Activated CD4-positive, CD25-positive, alpha-beta regulatory T cell treated with anti-CD3 and anti-CD28 coated beads, Interleukin-2, amount 50 U/mL, for 24 hours (primary cell): ENCODE results near the gene ATG9A.
"Not testable (repeated sequence)": the region's sequence is repeated elsewhere in the genome, so short reads cannot be mapped to it uniquely, and the experiment has no call there.

Experiments
- ATAC-seq, 2 donors: fragments of 150-1000 bp; cut with Tn5 transposase; one replicate each; pipeline ENCODE4 v1.10.0; 2021; ENCODE audit warnings: mild to moderate bottlenecking in 1 of 2, moderate library complexity in 1 of 2

The ATG9A gene

DNA sequence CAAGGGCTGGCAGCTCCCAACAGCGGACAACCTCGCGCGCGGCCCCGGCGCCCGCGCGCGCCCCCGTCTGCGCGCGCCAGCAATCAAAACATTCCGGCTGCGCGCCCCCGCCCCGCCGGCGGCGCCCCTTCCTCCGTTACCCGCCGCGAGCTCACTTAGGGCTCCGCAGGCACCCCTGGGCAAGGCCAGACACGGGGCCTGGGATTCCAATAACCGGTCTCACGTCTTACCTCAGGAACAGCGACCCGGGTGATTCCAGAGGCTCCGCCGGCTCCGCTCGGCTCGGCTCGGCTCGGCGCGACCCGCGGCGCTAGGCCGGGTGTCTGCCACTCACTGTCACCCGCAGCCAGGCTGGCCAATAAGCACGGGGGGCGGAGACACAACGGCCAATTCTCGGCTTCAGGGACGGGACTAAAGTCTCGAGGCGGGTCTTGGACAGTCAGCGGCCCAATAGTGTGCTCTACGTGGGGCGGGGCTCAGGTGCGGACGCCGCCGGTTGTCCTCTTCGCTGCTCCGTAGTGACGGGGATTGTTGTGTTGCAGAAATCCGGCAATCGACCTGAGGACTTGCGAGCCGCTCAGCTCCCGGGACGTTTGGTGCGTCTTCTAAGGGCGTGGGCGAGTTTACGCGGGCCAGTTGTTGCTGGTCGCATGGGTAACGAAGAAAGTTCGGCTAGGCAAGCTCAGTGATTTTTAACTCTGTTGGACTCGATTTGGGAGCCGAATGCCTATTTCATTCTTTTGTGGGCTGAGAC is at the start of gene ATG9A, which contains the start of gene ANKZF1:
TSS of gene ATG9A (minus strand) at position 332 of the 754 bp plus-strand sequence. CDS start 1,612 bp downstream, outside the sequence.
TSS of gene ANKZF1 (plus strand) at position 502 of the 754 bp plus-strand sequence. CDS start 452 bp downstream, outside the sequence.
- ATAC-seq = peak; percentile 98 to 99

GRCh38 chr2:219278655-219279150 is 49.3 kb upstream of the ATG9A start:
- no peak for ATAC-seq

DNA sequence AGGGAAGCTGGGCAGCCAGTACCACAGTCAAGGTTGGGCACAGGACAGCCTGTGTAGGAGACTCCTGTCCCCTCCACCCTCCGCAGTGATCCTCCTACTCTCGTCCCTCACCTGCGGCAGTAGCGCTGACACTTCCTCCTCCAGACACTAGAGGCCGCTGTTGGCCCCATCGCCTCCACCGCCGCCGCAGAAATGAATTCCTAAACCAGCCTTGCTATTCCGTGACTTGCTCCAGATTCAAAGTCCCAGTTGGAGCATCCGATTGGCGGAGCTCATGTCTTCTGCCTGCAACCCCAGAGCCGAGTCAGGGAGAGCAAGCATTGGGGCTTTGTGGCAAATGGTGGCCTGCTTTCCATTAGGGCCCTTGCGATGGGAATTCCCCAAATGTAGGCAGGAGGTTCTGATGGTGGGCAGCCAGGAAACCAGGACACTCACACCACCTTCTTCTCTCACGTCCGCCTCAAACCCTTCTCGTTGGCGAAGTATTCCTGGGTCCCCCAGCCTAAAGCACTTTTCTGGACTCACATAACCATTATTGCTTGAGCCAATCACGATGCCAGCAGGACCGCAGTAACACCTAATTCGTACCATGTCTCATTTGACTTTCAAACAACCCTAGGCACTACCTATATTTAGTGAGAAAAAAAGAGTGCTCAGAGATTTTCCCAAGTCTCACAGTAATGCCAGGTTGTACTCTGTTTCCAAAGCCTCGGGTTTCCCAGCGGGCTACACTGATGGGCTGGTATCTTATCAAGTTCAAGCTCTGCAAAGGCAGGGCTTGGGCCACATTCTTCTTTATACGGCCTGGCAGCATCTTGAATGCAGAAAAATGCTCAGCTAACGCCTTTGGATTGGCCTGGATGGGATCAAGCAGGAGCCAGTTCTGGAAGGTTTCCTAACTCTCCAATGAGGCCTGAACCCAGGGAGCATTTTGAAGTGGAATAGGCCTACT is 48.5 kb upstream of the ATG9A start:
- ATAC-seq = no peak

DNA sequence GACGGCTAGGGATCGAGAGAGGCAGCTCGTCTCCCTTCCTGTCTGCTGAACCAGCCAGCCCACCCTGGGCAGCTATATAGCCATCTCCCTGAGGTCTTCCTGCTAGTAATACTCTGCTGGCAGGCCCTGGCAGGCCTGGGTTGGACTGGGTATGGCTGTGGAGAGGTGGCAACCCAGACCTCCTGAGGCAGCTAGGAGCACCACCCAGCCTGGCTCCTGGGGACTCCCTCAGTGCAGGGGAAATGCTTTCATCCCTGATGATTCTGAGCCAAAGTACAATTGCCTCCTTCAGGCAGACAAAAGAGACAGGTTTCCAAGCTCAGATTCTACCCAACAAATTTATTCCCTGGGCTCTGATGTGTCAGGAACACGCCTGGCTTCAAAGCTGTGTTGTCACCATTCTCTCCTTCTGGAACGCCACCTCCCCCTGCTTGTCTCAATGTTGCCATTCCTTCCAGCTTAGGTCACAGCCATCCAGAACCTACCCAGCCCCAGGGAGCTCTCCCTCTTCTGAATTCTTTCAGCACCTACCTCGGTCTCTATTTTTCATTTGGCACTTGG is 45.0 kb upstream of the ATG9A start:
- no peak for ATAC-seq

DNA sequence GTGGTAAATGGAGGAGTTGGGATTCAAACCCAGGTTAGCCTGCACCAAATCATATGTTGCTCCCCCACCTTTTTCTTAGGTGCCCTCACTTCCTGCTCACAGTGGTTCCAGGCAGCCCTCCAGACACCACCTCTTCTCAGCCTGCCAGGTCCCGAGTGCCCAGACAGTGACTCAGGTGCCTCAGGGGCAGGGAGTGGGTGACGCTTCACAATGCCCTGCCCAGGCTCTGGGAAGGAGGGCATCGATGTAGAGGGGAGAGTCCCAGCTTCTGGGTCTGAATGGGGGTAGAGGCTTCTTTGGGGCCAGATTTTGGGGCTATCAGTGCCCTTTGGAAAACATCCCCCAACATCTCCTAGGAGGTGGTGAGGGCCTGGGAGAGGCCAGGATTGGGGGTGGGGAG is 44.5 kb upstream of the ATG9A start:
- ATAC-seq = no peak

DNA sequence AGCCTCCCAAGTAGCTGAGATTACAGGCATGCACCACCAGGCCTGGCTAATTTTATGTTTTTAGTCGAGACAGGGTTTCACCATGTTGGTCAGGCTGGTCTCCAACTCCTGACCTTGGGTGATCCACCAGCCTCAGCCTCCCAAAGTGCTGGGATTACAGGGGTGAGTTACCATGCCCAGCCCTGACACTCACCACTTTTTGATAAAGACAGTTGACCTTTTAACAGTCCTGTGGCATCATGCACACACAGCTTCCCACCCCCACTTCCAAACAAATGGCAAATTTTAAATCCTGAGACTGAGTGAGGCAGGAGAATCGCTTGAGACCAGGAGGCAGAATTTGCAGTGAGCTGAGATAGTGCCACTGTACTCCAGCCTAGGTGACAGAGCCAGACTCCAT is 43.6 kb upstream of the ATG9A start:
- no peak for ATAC-seq

DNA sequence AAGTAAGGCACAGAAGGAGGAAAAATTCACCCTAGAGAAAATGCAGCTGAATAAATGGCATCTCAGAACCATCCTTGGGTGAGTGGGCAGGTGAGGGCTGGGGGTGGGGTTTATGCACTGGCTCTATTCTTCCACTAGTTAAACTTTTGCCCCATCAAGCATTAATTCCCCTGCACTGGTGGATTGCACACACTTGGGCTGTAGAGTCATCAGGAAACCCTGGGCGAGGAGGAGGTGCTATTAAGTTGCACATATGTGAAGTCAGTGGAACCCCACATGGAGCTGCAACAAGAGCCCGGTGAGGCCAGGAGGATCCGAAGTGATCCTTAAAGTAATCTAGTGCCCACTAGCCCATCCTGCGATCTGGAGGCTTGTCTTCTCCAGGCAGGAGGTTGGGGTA is 42.9 kb upstream of the ATG9A start:
- ATAC-seq = no peak

DNA sequence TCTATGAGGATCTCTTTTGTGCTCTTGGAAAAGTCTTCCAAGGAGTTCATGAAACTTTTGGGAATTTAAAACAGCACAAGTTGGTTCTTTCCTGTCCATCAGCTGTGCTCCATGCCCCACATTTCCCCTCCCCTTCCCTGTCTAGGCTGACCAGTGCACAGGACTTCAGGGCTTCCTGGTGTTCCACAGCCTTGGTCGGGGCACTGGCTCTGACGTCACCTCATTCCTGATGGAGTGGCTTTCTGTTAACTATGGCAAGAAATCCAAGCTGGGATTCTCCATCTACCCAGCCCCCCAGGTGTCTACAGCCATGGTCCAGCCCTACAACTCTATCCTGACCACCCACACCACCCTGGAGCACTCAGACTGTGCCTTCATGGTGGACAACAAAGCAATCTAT is 41.6 kb upstream of the ATG9A start:
- ATAC-seq = no peak

- ATAC-seq = no peak
Measured at GRCh38 chr2:219270055-219270372, 40.6 kb upstream of the ATG9A start.

GRCh38 chr2:219269362-219270054 is 40.1 kb upstream of the ATG9A start:
- ATAC-seq = no peak

DNA sequence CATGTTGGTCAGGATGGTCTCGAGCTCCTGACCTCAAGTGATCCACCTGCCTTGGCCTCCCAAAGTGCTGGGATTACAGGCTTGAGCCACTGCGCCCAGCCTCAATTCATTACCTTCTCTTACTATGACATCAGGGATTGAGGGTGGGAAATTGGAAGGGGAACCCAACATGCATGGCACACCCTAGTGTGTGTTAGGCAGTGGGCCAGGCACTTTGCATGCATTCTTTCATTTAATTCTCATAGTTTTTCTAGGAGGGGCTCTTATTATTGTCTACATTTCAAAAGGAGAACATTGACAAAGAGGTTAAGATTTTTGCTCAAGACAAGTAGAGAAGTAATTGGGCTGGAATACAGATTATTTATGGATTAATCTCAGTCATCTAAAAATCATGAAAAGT is 38.9 kb upstream of the ATG9A start:
- no peak for ATAC-seq

- no peak for ATAC-seq
Measured at GRCh38 chr2:219266886-219267285, 37.5 kb upstream of the ATG9A start.

GRCh38 chr2:219266232-219266631 is 36.8 kb upstream of the ATG9A start:
- ATAC-seq = no peak

- ATAC-seq = no peak
Measured at GRCh38 chr2:219261024-219261855, 31.8 kb upstream of the ATG9A start.

- not testable (repeated sequence) for ATAC-seq
Measured at GRCh38 chr2:219258942-219259341, 29.5 kb upstream of the ATG9A start.

GRCh38 chr2:219254590-219255201 is 25.3 kb upstream of the ATG9A start:
- ATAC-seq = peak; percentile 65 to 67

DNA sequence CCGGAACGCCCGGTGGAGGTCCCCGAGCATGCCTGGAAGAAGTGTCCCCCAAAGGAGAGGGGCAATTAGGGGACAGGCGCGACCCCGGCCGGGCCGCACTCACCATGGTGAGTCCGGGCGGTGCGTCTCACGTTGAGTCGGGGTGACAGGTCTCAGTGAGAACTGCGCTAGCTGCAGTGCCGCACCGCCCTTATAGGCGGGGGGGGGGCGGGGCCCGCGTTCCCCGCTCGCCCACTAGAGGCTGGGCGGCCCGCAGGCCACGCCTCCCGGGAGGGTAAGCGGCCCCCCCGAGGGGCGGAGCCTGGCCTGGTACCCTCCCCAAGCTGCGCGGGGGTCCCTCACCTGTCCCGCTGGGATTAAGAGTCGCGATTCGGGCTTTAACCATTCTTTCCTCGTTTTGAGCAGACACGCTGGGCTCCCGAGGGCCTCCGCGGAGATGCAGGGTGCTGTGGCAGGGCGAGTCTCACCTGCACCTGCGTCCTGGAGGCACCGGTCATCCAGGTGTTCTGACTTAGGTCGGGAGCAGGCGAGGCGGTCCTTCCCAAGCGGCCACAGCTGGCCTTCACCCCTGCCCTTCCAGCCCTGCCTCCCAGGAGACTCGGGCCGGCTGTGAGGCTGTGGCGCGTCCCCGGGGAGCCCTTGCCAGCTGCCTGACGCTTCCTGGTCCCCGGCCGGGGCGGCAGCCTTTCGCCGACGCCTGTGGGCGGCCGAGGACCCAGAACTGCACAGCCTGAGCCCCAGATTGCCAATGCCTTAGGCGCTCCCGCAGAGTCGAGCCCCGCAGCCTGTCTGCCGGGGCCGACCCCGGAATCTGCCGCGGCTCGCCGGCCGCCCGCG is 24.5 kb upstream of the ATG9A start, which contains the start of gene TUBA4A:
TSS of gene TUBA4A (minus strand) at position 166 of the 837 bp plus-strand sequence. CDS start at position 106, 60 bp downstream.
- ATAC-seq = peak; percentile 71 to 73

DNA sequence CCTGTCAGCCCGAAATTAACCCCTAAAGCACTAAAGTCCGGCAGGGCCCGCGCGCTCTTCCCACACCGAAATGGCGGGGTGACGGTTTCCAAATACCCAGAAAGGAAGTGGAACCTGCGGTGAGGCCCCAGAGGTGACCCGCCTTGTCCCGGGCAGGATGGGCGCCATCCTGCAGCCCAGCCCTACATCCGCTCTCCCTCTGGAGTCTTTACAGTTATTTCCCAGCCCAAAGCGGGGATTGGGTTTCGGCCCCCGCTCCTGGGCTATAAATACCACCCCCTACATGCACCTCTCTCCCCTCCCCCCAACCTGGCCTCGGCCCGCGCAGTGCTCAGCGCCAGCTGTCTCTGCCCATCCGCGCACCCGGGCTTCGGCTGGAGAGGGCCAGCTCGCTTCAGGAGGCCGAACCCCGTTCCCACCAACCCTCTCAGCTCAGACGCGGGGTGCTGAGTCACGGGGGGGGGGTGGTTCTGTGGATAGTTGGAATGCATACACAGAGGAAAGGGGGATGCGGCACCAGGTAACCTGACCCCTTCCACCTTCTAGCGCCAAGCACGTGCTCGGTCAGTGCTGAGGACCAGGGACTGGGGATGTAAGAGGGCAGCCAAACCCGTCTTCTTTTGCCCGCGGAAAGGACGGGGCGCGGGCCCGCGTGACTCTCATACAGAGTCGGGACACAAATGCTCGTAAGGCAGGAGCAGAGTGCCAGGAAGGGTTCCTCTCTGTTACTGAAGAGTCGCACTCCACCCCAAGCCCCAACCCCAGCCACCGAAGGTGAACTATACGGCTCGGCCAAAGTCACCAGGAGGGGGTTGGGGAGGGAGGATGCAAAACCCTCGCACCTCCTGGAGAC is 23.7 kb upstream of the ATG9A start, which contains the start of gene TUBA4B:
TSS of gene TUBA4B (plus strand) at position 344 of the 853 bp plus-strand sequence. CDS start at position 509, 165 bp downstream.
- peak; percentile 9 to 22 for ATAC-seq

DNA sequence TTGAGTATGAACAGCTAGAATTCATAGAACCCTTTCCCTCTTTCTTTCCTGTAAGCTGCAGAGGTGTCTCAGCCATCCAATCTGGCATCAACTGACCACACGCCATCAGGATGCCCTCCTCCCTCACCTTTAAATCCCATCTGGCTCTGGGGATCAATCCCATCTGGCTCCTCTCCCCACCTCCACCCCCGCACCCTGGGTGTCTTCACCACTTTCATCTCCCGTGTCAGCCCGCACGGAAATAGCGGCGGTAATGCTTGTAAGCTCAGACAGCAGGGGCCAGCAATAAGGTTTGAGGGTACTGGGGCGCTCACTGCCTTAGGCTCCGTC is 23.1 kb upstream of the ATG9A start:
- no peak for ATAC-seq
